ENCODE results near the gene RIMBP3C.
"Not testable (repeated sequence)": the region's sequence is repeated elsewhere in the genome, so short reads cannot be mapped to it uniquely, and the experiment has no call there.

Gene RIMBP3C

DNA sequence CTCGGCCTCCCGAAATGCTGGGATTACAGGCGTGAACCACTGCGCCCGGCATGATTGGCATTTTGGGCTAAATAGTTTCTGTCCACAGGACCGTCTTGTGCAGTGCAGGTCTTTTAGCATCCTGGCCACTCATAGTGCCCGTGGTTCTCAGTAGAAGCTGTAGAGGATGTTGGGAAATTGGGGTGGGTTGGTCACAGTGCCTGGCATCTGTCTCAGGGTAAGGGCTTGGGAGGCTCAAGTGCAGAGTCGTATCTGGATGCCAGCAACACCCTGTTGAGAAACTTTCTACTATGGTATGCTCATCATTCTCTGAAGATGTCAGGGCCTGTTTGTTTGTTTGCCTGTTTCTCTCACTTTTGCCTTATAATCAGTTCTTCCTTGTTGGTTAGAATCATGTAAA, 38.1 kb upstream of the RIMBP3C start:
- Histone ChIP-seq H3K9ac (ENCODE audit: low read depth, low read length) (no peak overlapping the region), H3K27me3 (ENCODE audit: insufficient read depth, low read length) (no peaks in the 10 kb centered on the region), H3K27ac (ENCODE audit: low read depth, low read length) (no peak overlapping the region), H3K36me3 (ENCODE audit: insufficient read depth, low read length) (peaks cover 28% of the 10 kb centered on the region), H3K4me1 (ENCODE audit: insufficient read depth, low read length) (no peaks in the 10 kb centered on the region), H3K4me3 (ENCODE audit: low read length) (no peak overlapping the region), H3K9me3 (ENCODE audit: insufficient read depth, low read depth, low read length) (no peaks in the 10 kb centered on the region)
- 97% methylated on average over 8 of the region's 8 CpGs for WGBS

DNA sequence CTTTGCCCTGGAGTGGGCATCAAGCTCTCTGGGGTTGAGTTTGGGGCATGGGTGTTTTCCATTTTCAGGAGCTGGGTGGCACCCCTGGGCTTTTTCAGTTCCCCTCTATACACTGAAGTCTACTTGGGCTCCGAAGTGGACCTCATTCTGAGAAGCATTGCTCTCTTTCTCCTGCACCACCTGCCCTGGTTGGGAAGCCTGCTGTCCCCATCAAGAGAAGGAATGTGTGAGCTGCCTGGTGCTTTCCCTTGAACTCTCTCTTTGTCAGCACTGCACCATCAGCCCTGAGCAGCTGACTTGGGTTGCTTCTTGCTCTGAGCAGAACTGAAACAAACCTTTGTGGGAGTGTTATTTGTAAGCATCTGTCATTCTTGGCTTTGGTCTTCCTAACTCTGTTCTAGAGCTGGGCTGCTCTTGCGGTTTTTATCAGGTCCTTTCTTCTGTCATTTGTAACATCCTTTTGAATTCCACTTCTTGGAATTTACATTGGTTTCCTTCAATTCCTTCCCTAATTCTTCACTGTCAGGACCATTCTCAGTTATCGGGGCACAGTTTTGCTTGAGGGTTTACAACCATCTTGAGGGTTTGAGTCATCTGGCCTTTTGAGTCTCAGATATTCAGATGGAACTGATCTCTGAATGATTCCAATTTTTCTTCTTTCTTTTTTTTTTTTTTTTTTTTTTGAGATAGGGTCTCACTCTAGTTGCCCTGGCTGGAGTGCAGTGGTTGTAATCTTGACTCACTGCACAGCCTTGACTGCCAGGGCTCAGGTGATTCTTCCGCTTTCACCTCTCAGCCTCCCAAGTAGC, 36.7 kb upstream of the RIMBP3C start:
- Histone ChIP-seq H3K27me3 (ENCODE audit: insufficient read depth, low read length) (no peaks in the 10 kb centered on the region), H3K27ac (ENCODE audit: low read depth, low read length) (no peak overlapping the region)

DNA sequence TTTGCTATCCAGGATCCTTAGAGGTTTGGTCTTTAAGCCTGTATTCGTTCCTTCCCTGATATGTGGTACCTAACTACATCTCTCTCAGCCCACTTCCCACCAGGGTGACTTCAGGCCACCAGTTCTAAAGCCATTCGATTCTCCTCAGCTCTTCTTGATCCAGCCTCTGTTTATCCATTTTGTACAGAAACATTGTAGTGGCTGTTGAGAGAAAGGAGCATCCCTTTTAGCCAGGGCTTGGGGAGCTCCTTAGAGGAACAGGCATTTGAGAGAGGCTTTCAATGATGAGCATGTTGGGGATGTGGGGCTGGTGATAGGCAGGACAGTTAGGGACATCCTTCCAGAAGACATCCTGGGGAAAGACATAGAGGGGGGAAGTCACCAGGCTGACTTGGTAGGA, 34.1 kb upstream of the RIMBP3C start:
- WGBS: 78% methylated on average over 2 of the region's 2 CpGs
- H3K9ac ChIP-seq (ENCODE audit: low read depth, low read length): no peak overlapping the region
- no peaks in the 10 kb centered on the region for H3K9me3 ChIP-seq (ENCODE audit: insufficient read depth, low read depth, low read length)
- H3K4me3 ChIP-seq (ENCODE audit: low read length): no peak overlapping the region
- H3K36me3 ChIP-seq (ENCODE audit: insufficient read depth, low read length): peaks cover 7% of the 10 kb centered on the region; the same call in 1 of the 2 replicates
- no peak overlapping the region for H3K27ac ChIP-seq (ENCODE audit: low read depth, low read length)
- H3K27me3 ChIP-seq (ENCODE audit: insufficient read depth, low read length): no peaks in the 10 kb centered on the region
- H3K4me1 ChIP-seq (ENCODE audit: insufficient read depth, low read length): no peaks in the 10 kb centered on the region

More for the DNA sequence above, 36.7 kb upstream of the RIMBP3C start:
- Histone ChIP-seq H3K36me3 (ENCODE audit: insufficient read depth, low read length) (peaks cover 14% of the 10 kb centered on the region), H3K4me1 (ENCODE audit: insufficient read depth, low read length) (no peaks in the 10 kb centered on the region), H3K9ac (ENCODE audit: low read depth, low read length) (no peak overlapping the region), H3K9me3 (ENCODE audit: insufficient read depth, low read depth, low read length) (no peaks in the 10 kb centered on the region), H3K4me3 (ENCODE audit: low read length) (no peak overlapping the region)
- WGBS: 94% methylated on average over 4 of the region's 4 CpGs

DNA sequence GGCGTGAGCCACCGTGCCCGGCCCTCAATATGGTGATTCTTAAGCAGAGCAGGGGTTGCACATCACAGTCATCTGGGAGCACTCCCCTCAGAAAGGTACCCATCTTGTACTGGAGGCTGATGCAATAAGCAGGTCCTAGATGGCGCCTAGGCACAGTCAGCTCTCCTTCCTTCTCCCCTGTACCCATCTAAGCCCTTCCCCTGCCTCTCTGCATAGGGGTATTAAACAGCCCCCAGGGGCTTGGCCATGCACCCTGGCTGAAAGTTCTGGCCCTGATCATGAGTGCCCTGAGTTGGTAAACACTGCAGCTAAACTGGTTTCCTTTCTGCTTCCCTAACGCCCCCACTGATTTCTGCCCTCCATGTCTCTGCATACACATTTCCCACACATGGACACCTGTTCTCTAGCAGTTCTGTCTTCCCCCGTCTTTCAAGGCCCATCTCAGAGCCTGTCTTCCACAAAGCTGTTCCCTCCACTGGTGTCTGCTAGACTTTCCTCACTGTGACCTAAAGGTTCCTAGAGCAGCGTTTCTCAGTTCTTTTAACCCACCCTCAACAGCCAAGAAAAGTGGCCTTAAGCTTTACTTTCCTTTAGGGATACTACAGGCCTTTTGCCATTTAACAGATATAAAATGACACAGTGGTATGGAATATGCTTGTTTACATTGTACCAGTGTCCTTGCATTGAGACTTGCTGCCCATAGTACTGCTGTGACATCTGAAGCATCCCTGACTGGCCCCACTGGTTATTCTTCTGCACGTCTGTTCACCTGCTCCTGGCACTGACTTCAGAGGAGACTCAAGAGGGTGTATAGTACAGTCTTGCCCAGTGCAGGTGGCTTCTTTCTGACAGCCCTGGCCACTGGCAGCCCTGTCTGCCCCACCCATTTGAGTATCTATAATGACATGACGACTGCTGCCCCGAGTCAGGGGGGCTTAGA, 31.8 kb upstream of the RIMBP3C start:
- H3K36me3 ChIP-seq (ENCODE audit: insufficient read depth, low read length): peaks cover 9% of the 10 kb centered on the region; the same call in 1 of the 2 replicates
- H3K9ac ChIP-seq (ENCODE audit: low read depth, low read length): no peak overlapping the region
- no peaks in the 10 kb centered on the region for H3K9me3 ChIP-seq (ENCODE audit: insufficient read depth, low read depth, low read length)
- no peak overlapping the region for H3K27ac ChIP-seq (ENCODE audit: low read depth, low read length)
- no peaks in the 10 kb centered on the region for H3K27me3 ChIP-seq (ENCODE audit: insufficient read depth, low read length)
- no peaks in the 10 kb centered on the region for H3K4me1 ChIP-seq (ENCODE audit: insufficient read depth, low read length)
- H3K4me3 ChIP-seq (ENCODE audit: low read length): no peak overlapping the region
- 93% methylated on average over 10 of the region's 10 CpGs for WGBS

DNA sequence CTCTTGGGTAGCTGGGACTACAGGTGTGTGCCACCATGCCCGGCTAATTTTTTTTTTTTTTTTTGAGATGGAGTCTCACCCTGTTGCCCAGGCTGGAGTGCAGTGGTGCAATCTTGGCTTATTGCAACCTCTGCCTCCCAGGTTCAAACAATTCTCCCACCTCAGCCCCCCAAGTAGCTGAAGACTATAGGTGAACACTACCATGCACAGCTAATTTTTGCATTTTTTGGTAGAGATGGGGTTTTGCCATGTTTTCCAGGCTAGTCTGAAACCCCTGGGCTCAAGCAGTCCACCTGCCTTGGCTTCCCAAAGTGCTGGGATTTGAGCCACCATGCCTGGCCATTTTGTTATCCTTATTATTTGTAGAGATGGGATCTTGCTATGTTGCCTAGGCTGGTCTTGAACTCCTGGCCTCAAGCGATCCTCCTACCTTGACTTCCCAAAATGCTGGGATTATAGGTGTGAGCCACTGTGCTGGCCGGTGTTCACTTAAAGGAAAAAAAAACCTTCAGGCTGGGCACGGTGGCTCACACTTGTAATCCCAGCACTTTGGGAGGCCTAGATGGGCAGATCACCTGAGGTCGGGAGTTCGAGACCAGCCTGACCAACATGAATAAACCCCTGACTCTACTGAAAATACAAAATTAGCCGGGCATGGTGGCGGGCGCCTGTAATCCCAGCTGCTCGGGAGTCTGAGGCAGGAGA, 29.9 kb upstream of the RIMBP3C start:
- WGBS: 93% methylated on average over 10 of the region's 10 CpGs
- H3K36me3 ChIP-seq (ENCODE audit: insufficient read depth, low read length): peaks cover 13% of the 10 kb centered on the region; the same call in 1 of the 2 replicates

DNA sequence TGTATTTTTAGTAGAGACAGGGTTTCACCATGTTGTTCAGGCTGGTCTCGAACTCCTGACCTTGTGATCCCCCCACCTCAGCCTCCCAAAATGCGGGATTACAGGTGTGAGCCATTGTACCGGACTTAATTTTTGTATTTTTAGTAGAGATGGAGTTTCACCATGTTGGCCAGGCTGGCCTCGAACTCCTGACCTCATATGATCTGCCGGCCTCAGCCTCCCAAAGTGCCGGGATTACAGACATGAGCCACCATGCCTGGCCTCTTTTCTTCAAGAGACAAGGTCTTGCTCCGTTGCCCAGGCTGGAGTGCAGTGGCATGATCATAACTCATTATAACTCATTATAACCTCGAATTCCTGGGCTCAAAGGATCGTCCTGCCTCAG, 29.4 kb upstream of the RIMBP3C start:
- H3K27ac ChIP-seq (ENCODE audit: low read depth, low read length); H3K4me1 ChIP-seq (ENCODE audit: insufficient read depth, low read length); H3K27me3 ChIP-seq (ENCODE audit: insufficient read depth, low read length); H3K9ac ChIP-seq (ENCODE audit: low read depth, low read length); H3K9me3 ChIP-seq (ENCODE audit: insufficient read depth, low read depth, low read length); H3K4me3 ChIP-seq (ENCODE audit: low read length): not testable (repeated sequence)
- peaks cover 11% of the 10 kb centered on the region; the same call in 1 of the 2 replicates for H3K36me3 ChIP-seq (ENCODE audit: insufficient read depth, low read length)
- WGBS: 94% methylated on average over 9 of the region's 9 CpGs

More for the DNA sequence above, 29.9 kb upstream of the RIMBP3C start:
- H3K4me1 ChIP-seq (ENCODE audit: insufficient read depth, low read length); H3K4me3 ChIP-seq (ENCODE audit: low read length); H3K9ac ChIP-seq (ENCODE audit: low read depth, low read length); H3K9me3 ChIP-seq (ENCODE audit: insufficient read depth, low read depth, low read length); H3K27ac ChIP-seq (ENCODE audit: low read depth, low read length); H3K27me3 ChIP-seq (ENCODE audit: insufficient read depth, low read length): not testable (repeated sequence)

DNA sequence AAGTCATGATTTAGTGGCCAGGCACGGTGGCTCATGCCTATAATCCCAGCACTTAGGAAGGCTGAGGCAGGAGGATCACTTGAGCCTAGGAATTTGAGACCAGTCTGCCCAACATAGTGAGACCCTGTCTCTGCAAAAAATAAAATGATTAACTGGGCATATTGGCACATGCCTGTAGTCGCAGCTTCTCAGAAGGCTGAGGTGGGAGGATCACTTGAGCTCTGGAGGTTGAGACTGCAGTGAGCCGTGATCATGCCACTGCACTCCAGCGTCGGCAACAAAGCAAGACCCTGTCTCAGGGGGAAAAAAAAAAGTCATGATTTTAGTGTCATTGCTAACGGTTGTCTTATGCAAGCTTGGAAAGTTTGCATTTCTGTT, 28.2 kb upstream of the RIMBP3C start:
- no peak overlapping the region for H3K9ac ChIP-seq (ENCODE audit: low read depth, low read length)
- H3K4me3 ChIP-seq (ENCODE audit: low read length): no peak overlapping the region
- H3K27ac ChIP-seq (ENCODE audit: low read depth, low read length): no peak overlapping the region
- 94% methylated on average over 6 of the region's 6 CpGs for WGBS
- H3K36me3 ChIP-seq (ENCODE audit: insufficient read depth, low read length): 0 out of 2 replicates have a peak, but pooled peaks cover 6% of the 10 kb centered on the region
- H3K9me3 ChIP-seq (ENCODE audit: insufficient read depth, low read depth, low read length): no peaks in the 10 kb centered on the region
- H3K27me3 ChIP-seq (ENCODE audit: insufficient read depth, low read length): no peaks in the 10 kb centered on the region
- H3K4me1 ChIP-seq (ENCODE audit: insufficient read depth, low read length): no peaks in the 10 kb centered on the region

DNA sequence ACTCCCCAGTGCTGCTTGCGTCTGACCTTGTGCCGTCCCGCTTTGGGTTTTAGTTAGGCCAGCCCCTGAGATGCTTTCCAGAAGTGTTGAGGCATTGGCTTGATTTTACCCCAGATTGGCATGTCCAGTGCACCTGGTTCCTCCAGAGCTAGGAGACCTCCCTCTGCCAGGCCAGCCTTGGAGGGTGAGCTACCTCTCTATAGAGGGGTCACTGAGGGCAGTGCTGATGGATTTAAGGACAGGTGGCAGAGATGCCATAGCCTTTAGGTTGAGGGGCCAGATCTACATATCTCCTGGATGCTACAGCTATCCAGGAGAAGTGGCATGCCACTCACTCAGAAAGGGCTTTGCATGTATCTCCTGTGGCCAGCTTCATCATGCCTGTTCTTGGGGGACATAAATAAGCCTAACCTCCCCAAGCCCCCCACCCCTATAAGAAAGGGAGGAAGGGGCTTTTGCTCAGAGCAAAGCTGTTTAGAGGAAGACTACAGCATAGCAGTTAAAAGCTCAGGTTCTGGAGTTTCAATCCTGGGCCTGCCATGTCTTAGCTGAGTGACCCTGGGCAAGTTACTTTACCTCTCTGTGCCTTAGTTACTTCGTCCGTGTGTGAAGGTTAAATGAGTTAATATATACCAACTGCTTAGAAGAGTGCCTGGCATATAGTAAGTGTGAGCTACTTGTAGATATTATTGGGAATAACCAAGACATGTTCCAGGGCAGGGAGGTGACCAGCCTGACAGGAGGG, 22.7 kb upstream of the RIMBP3C start:
- Histone ChIP-seq H3K36me3 (ENCODE audit: insufficient read depth, low read length) (0 out of 2 replicates have a peak, but pooled peaks cover 9% of the 10 kb centered on the region), H3K9me3 (ENCODE audit: insufficient read depth, low read depth, low read length) (no peaks in the 10 kb centered on the region), H3K27ac (ENCODE audit: low read depth, low read length) (no peak overlapping the region), H3K9ac (ENCODE audit: low read depth, low read length) (no peak overlapping the region), H3K4me1 (ENCODE audit: insufficient read depth, low read length) (peaks cover 21% of the 10 kb centered on the region), H3K27me3 (ENCODE audit: insufficient read depth, low read length) (no peaks in the 10 kb centered on the region), H3K4me3 (ENCODE audit: low read length) (no peak overlapping the region)
- WGBS: 95% methylated on average over 5 of the region's 5 CpGs

DNA sequence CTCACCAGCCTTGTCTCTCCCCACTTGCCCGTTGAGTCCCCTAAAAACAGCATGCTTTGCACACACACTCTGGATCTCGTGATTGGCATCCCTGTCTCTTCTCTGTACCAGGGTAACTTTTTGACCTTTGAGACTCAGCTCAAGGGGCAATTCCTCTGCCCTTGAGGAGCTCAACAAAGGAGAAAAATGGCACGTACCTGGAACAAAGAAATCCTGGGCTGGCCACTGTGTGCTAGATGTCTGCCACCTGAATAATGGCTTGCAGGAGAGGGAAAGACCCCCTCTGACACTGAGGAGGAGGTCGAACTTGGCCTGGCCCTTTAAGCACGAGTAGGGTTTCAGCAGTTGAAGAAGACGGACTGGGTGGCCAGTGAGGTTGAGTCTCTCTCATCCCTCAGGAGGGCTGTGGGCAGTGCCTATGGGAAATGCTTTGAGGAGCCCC, 22.1 kb upstream of the RIMBP3C start:
- Histone ChIP-seq H3K9ac (ENCODE audit: low read depth, low read length) (no peak overlapping the region), H3K4me3 (ENCODE audit: low read length) (no peak overlapping the region), H3K27ac (ENCODE audit: low read depth, low read length) (no peak overlapping the region), H3K4me1 (ENCODE audit: insufficient read depth, low read length) (peaks cover 21% of the 10 kb centered on the region), H3K27me3 (ENCODE audit: insufficient read depth, low read length) (no peaks in the 10 kb centered on the region), H3K9me3 (ENCODE audit: insufficient read depth, low read depth, low read length) (no peaks in the 10 kb centered on the region), H3K36me3 (ENCODE audit: insufficient read depth, low read length) (0 out of 2 replicates have a peak, but pooled peaks cover 7% of the 10 kb centered on the region)
- WGBS: 85% methylated on average over 6 of the region's 6 CpGs

DNA sequence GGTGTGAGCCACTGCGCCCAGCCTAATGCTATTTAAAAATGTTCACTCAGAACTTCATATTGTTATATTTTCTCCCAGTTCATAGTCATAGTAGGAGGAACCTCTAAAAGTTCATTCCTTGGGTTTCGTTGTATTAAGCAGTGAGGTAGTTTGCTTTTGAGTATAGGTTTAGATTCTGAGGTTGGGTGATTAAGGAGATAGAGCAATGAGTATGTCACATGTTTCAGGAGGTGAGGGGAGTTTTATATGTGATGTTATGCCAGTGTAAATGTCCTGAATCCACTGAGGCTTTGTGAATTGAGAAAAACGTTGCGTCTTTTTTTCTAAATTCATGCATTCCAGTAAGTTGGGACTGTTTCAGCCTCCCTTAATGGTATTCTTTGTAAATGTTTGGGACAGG, 20.4 kb upstream of the RIMBP3C start:
- H3K4me3 ChIP-seq (ENCODE audit: low read length): no peak overlapping the region
- H3K9me3 ChIP-seq (ENCODE audit: insufficient read depth, low read depth, low read length): no peaks in the 10 kb centered on the region
- no peak overlapping the region for H3K9ac ChIP-seq (ENCODE audit: low read depth, low read length)
- 0 out of 2 replicates have a peak, but pooled peaks cover 3% of the 10 kb centered on the region for H3K36me3 ChIP-seq (ENCODE audit: insufficient read depth, low read length)
- H3K4me1 ChIP-seq (ENCODE audit: insufficient read depth, low read length): peaks cover 21% of the 10 kb centered on the region
- 97% methylated on average over 4 of the region's 4 CpGs for WGBS
- no peaks in the 10 kb centered on the region for H3K27me3 ChIP-seq (ENCODE audit: insufficient read depth, low read length)
- H3K27ac ChIP-seq (ENCODE audit: low read depth, low read length): no peak overlapping the region

Measured in HUES64 (cell line).